ENCODE measurements around the gene RGS3.

Gene RGS3

GRCh38 chr9:113564498-113565237, 101.1 kb downstream of the RGS3 start:
- H3K4me3 ChIP-seq (replicated peaks; ENCODE audit: insufficient read depth, low read length) = peak overlapping the region; percentile 29

GRCh38 chr9:113566016-113566711, 102.6 kb downstream of the RGS3 start:
- no peak for DNase-seq (ENCODE audit: low read depth in 1 of 2, low spot score in 1 of 2)
- TF ChIP-seq CTCF (IDR thresholded peaks at IDR 0.05; ENCODE audit: insufficient read depth, low read length) (no peak), POLR2AphosphoS5 (IDR thresholded peaks at IDR 0.05; ENCODE audit: low read depth) (no peak), GABPA (IDR thresholded peaks at IDR 0.05; ENCODE audit: low read depth) (no peak), SPI1 (IDR thresholded peaks at IDR 0.05; ENCODE audit: borderline replicate concordance, low read depth) (no peak), REST (IDR thresholded peaks at IDR 0.05; ENCODE audit: insufficient replicate concordance, low read depth) (no peak)
- Histone ChIP-seq H3K27me3 (ENCODE audit: insufficient read depth, poor library complexity, severe bottlenecking) (no peaks in the 10 kb centered on the region), H3K27ac (replicated peaks) (peak overlapping the region; percentile 30), H3K4me3 (replicated peaks; ENCODE audit: insufficient read depth, low read length) (peak overlapping the region; percentile 29; the same call in 1 of the 2 replicates)

More at GRCh38 chr9:113564498-113565237, 101.1 kb downstream of the RGS3 start:
- H3K27me3 ChIP-seq (ENCODE audit: insufficient read depth, poor library complexity, severe bottlenecking) = no peaks in the 10 kb centered on the region
- peak in 1 of 2 experiments; percentile 46 for DNase-seq (ENCODE audit: low read depth in 1 of 2, low spot score in 1 of 2)
- peak overlapping the region; percentile 6; the same call in 1 of the 2 replicates for H3K27ac ChIP-seq (replicated peaks)
- TF ChIP-seq REST (IDR thresholded peaks at IDR 0.05; ENCODE audit: insufficient replicate concordance, low read depth) (no peak), SPI1 (IDR thresholded peaks at IDR 0.05; ENCODE audit: borderline replicate concordance, low read depth) (peak; percentile 1; the same call in 1 of the 2 replicates)

GRCh38 chr9:113566712-113567071, 103.2 kb downstream of the RGS3 start:
- H3K27ac ChIP-seq (replicated peaks) = no peak overlapping the region
- TF ChIP-seq GABPA (IDR thresholded peaks at IDR 0.05; ENCODE audit: low read depth) (no peak), SPI1 (IDR thresholded peaks at IDR 0.05; ENCODE audit: borderline replicate concordance, low read depth) (no peak), POLR2AphosphoS5 (IDR thresholded peaks at IDR 0.05; ENCODE audit: low read depth) (no peak), CTCF (IDR thresholded peaks at IDR 0.05; ENCODE audit: insufficient read depth, low read length) (no peak)
- H3K27me3 ChIP-seq (ENCODE audit: insufficient read depth, poor library complexity, severe bottlenecking) = no peaks in the 10 kb centered on the region
- DNase-seq (ENCODE audit: low read depth in 1 of 2, low spot score in 1 of 2) = no peak
- no peak overlapping the region for H3K4me3 ChIP-seq (replicated peaks; ENCODE audit: insufficient read depth, low read length)

GRCh38 chr9:113567361-113568080, 104.0 kb downstream of the RGS3 start:
- no peak overlapping the region for H3K4me3 ChIP-seq (replicated peaks; ENCODE audit: insufficient read depth, low read length)
- no peak for TF ChIP-seq POLR2AphosphoS5 (IDR thresholded peaks at IDR 0.05; ENCODE audit: low read depth)
- TF ChIP-seq REST (IDR thresholded peaks at IDR 0.05; ENCODE audit: insufficient replicate concordance, low read depth) = no peak
- no peak for TF ChIP-seq GABPA (IDR thresholded peaks at IDR 0.05; ENCODE audit: low read depth)
- TF ChIP-seq CTCF (IDR thresholded peaks at IDR 0.05; ENCODE audit: insufficient read depth, low read length) = no peak
- TF ChIP-seq SPI1 (IDR thresholded peaks at IDR 0.05; ENCODE audit: borderline replicate concordance, low read depth) = no peak
- no peaks in the 10 kb centered on the region for H3K27me3 ChIP-seq (ENCODE audit: insufficient read depth, poor library complexity, severe bottlenecking)
- no peak for DNase-seq (ENCODE audit: low read depth in 1 of 2, low spot score in 1 of 2)
- H3K27ac ChIP-seq (replicated peaks) = no peak overlapping the region
